Karpas-422 (cell line): ENCODE measurements around the gene BBOF1. TPM values are rescaled to one million over a fixed set of nuclear protein-coding genes. Genes with fewer than 3 reads are reported as not detected.
A peak's percentile ranks its signal among the peaks of the same experiment; 100 is the strongest.

Experiments used
- DNase-seq: peaks from one replicate; pipeline ENCODE4 v3.0.0-alpha.2; 2015
- H2AFZ ChIP-seq: fragments of 200-600 bp; sonication (generic); 2 replicates; pipeline ENCODE4 v1.6.1; 2014; ENCODE audit warnings: antibody characterized with exemption, low read length, mixed read lengths
- H3K27ac ChIP-seq: fragments of 200-600 bp; sonication (generic); 2 replicates; pipeline ENCODE4 v1.5.1; 2014; ENCODE audit warnings: mild to moderate bottlenecking, low read length, moderate library complexity
- H3K27me3 ChIP-seq: fragments of 200-600 bp; sonication (generic); 2 replicates; pipeline ENCODE4 v1.6.1; 2014; ENCODE audit warnings: low read length, mixed read lengths
- H3K36me3 ChIP-seq: fragments of 200-600 bp; sonication (generic); 2 replicates; pipeline ENCODE4 v1.6.1; 2014; ENCODE audit warnings: low read length, mixed read lengths; ENCODE audit not compliant: insufficient read depth
- H3K4me1 ChIP-seq: fragments of 200-600 bp; sonication (generic); 2 replicates; pipeline ENCODE4 v1.6.1; 2014; ENCODE audit warnings: mild to moderate bottlenecking, low read length, mixed read lengths
- H3K4me2 ChIP-seq: fragments of 200-600 bp; sonication (generic); 2 replicates; pipeline ENCODE4 v1.6.1; 2014; ENCODE audit warnings: low read length, low read depth, mild to moderate bottlenecking; ENCODE audit not compliant: poor library complexity, severe bottlenecking
- H3K4me3 ChIP-seq: fragments of 200-600 bp; sonication (generic); 2 replicates; pipeline ENCODE4 v1.5.1; 2014; ENCODE audit warnings: mild to moderate bottlenecking, antibody characterized with exemption, low read length, mixed read lengths
- H3K79me2 ChIP-seq: fragments of 200-600 bp; sonication (generic); 2 replicates; pipeline ENCODE4 v1.6.1; 2014; ENCODE audit warnings: mild to moderate bottlenecking, low read length, mixed read lengths
- H3K9ac ChIP-seq: fragments of 200-600 bp; sonication (generic); 2 replicates; pipeline ENCODE4 v1.6.0; 2014; ENCODE audit warnings: low read length
- H3K9me2 ChIP-seq: fragments of 200-600 bp; sonication (generic), shearing (Covaris generic); replicated peaks from 2 replicates; pipeline ENCODE4 v1.6.0; 2014; ENCODE audit warnings: mild to moderate bottlenecking, low read length, moderate library complexity; ENCODE audit not compliant: insufficient read depth
- H3K9me3 ChIP-seq: fragments of 300-700, 200-600 bp; sonication (generic); 2 replicates; pipeline ENCODE4 v1.6.1; 2014; ENCODE audit warnings: low read length, mixed read lengths
- H4K20me1 ChIP-seq: fragments of 200-600 bp; sonication (generic); 2 replicates; pipeline ENCODE4 v1.6.1; 2014; ENCODE audit warnings: mild to moderate bottlenecking, antibody characterized with exemption, low read length, low read depth; ENCODE audit not compliant: insufficient read depth
- total RNA-seq: library from RNA; depleted of rRNA; stranded (reverse); fragments of >200 nt; shearing (Covaris generic); gene quantifications from 2 replicates; pipeline ENCODE4 v1.2.3, GENCODE V29; 2014; ENCODE audit warnings: low replicate concordance

The BBOF1 gene
- total RNA-seq, 1 experiment from 2014 or later: 6.1 TPM

DNA sequence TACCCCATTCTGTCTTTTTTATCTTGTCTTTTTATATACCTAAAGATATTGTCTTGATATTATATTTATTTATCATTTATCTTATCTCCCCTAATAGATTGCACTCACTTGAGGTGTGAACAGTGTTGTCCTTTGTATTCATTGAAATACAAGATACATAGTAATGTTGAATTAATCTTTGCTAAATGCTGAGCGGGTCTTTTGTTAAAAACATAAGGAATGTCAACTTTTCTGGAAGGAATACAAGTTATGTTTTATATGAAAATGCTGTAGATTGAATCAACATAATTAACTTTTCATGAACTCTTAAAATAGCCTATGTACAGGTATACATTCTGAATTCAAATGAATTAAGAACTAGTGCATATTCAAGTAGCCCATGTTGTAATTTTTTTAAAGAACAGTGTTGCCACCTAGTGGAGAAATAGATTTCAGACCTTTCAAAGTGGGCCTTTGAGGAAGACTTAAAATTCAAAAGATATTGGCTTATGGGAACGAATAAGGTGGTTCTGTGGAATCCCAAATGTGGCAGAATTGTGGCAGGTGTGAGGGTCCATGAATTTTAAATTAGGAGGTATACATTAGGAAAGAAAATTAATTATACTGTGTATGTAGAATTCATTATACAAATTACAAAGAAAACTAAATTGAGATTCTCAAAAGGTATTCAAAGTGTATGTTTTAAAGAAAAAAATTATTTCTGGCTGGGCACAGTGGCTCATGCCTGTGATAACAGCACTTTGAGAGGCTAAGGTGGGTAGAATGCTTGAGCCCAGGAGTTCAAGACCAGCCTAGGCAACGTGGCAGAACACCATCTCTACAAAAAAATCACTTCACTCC is 19.1 kb downstream of the BBOF1 start:
- Histone ChIP-seq H3K4me2 (no peak overlapping the region), H3K36me3 (no peaks in the 10 kb centered on the region), H2AFZ (no peak overlapping the region), H3K9me2 (no peaks in the 10 kb centered on the region), H3K79me2 (no peaks in the 10 kb centered on the region), H3K9ac (no peak overlapping the region), H3K27ac (no peak overlapping the region), H4K20me1 (no peaks in the 10 kb centered on the region), H3K9me3 (no peaks in the 10 kb centered on the region), H3K27me3 (no peaks in the 10 kb centered on the region), H3K4me3 (no peak overlapping the region), H3K4me1 (no peaks in the 10 kb centered on the region)
- peak; percentile 89 for DNase-seq

DNA sequence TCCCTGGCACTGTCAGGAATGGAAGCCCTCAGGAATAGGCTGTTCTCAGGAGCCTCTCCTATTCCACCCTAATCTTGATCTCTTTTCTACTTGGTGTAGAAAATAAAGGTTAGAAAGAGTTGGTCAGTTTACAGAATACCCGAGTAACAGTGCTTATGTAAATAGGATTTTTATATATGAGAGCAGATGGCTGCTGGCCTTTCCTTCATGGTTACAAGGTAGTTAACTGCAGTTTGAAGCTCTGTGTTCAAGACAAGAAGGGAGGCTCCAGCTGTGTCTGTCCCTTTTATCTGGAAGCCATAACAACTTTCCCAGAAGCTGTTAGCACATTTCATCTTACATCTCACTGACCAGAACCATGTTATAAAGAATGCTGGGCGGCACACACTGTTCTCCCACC is 23.1 kb downstream of the BBOF1 start:
- Histone ChIP-seq H3K27ac (no peak overlapping the region), H3K4me1 (no peaks in the 10 kb centered on the region), H4K20me1 (no peaks in the 10 kb centered on the region), H2AFZ (no peak overlapping the region), H3K9me3 (no peaks in the 10 kb centered on the region), H3K36me3 (no peaks in the 10 kb centered on the region), H3K79me2 (no peaks in the 10 kb centered on the region), H3K27me3 (no peaks in the 10 kb centered on the region), H3K9me2 (no peaks in the 10 kb centered on the region), H3K9ac (no peak overlapping the region), H3K4me3 (no peak overlapping the region), H3K4me2 (no peak overlapping the region)
- no peak for DNase-seq

DNA sequence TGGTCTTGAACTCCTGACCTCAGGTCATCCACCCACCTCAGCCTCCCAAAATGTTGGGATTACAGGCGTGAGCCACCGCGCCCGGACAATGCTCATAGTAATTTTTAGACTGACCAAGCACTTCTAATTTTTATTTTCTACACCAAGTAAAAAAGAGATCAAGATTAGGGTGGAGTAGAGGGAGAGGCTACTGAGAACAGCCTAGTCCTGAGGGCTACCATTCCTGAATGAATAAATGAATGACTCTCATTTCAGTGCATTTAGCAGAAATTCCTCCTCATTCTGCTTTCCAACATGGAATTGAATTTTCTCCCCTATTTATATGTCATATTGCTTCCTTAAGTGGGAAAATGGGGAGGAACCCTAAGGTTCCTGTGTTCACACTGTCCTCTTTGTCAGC is 26.4 kb downstream of the BBOF1 start:
- no peaks in the 10 kb centered on the region for H3K36me3 ChIP-seq
- H2AFZ ChIP-seq: no peak overlapping the region
- H3K79me2 ChIP-seq: no peaks in the 10 kb centered on the region
- no peaks in the 10 kb centered on the region for H4K20me1 ChIP-seq
- H3K4me1 ChIP-seq: peaks cover 10% of the 10 kb centered on the region
- H3K27ac ChIP-seq: no peak overlapping the region
- H3K27me3 ChIP-seq: no peaks in the 10 kb centered on the region
- no peak overlapping the region for H3K4me2 ChIP-seq
- no peak overlapping the region for H3K4me3 ChIP-seq
- H3K9me3 ChIP-seq: no peaks in the 10 kb centered on the region
- no peak for DNase-seq
- no peak overlapping the region for H3K9ac ChIP-seq
- H3K9me2 ChIP-seq: no peaks in the 10 kb centered on the region

DNA sequence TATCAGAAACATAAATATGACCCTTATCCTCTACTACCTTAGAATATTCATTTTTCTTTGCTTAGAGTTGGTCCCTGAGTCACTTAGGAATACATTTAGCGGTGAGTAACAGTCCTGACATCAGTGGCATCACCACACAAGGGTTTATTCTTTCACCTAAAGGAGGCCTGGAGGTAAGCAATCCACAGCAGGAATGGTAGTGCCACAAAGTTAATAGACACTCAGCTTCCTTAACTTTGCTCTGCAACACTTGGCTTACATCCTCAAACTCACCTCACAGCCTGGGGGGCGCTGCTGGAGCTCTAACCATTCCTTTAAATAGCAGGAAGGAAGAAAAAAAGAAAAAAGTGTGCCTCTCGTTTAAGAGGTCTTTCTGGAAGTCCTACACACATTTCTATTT is 29.1 kb downstream of the BBOF1 start:
- Histone ChIP-seq H4K20me1 (no peaks in the 10 kb centered on the region), H3K4me3 (no peak overlapping the region), H2AFZ (no peak overlapping the region), H3K27me3 (no peaks in the 10 kb centered on the region), H3K9me3 (no peaks in the 10 kb centered on the region), H3K9ac (no peak overlapping the region), H3K27ac (no peak overlapping the region), H3K36me3 (no peaks in the 10 kb centered on the region), H3K9me2 (no peaks in the 10 kb centered on the region), H3K4me2 (no peak overlapping the region), H3K79me2 (no peaks in the 10 kb centered on the region), H3K4me1 (peaks cover 11% of the 10 kb centered on the region)
- DNase-seq: no peak

DNA sequence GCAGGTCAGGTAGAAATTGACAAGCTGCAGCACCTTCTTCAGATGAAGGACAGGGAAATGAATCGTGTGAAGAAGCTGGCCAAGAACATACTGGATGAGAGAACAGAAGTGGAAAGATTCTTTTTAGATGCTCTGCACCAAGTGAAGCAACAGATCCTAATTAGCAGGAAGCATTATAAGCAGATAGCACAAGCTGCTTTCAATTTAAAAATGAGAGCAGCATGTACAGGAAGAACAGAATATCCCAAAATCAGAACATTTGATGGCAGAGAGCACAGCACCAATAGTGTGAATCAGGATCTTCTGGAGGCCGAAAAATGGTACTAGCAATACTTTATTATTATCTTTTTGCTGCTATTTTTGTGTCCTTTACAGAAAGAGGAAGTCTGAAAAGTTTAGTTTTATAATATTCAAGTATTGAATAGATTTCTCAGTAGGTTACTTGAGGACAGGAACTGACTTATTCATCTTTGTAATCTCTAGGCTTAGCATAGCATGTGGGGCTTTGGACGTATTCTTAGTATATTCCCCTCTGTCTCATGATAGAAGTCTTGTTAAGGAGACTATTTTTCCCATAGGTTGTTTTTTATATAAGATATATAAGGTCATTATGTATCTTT is 30.8 kb downstream of the BBOF1 start:
- peak overlapping the region; percentile 31 for H3K4me2 ChIP-seq
- H3K79me2 ChIP-seq: no peaks in the 10 kb centered on the region
- H3K9me2 ChIP-seq: no peaks in the 10 kb centered on the region
- H2AFZ ChIP-seq: 0 out of 2 replicates have a peak overlapping the region, but pooled peaks have one; percentile 17
- H3K9ac ChIP-seq: no peak overlapping the region
- H3K36me3 ChIP-seq: no peaks in the 10 kb centered on the region
- no peak overlapping the region for H3K4me3 ChIP-seq
- no peaks in the 10 kb centered on the region for H3K27me3 ChIP-seq
- H4K20me1 ChIP-seq: no peaks in the 10 kb centered on the region
- no peak overlapping the region for H3K27ac ChIP-seq
- peaks cover 11% of the 10 kb centered on the region for H3K4me1 ChIP-seq
- H3K9me3 ChIP-seq: no peaks in the 10 kb centered on the region
- peak; percentile 75 for DNase-seq

DNA sequence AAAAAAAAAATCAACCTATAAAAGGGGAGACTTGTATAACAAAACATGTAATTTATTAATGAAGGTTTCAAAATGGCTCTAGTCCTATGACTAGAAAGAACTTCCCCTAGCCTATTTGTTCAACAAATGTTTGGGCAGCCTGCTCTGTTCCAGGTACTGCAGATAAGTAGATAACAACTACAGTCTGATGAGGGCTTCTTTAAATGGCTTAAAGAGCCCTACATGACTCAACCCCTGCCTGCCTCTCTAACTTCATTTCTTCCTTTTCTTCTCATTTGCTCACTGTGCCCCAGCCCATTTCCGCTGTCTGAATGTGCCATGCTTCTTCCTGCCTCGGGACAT is 43.6 kb downstream of the BBOF1 start:
- DNase-seq: no peak
- no peak overlapping the region for H3K4me3 ChIP-seq
- H4K20me1 ChIP-seq: no peaks in the 10 kb centered on the region
- no peak overlapping the region for H2AFZ ChIP-seq
- H3K9me3 ChIP-seq: no peaks in the 10 kb centered on the region
- no peaks in the 10 kb centered on the region for H3K9me2 ChIP-seq
- no peaks in the 10 kb centered on the region for H3K27me3 ChIP-seq
- no peaks in the 10 kb centered on the region for H3K4me1 ChIP-seq
- H3K9ac ChIP-seq: no peak overlapping the region
- no peak overlapping the region for H3K27ac ChIP-seq
- no peak overlapping the region for H3K4me2 ChIP-seq
- H3K79me2 ChIP-seq: no peaks in the 10 kb centered on the region
- H3K36me3 ChIP-seq: peaks cover 7% of the 10 kb centered on the region

DNA sequence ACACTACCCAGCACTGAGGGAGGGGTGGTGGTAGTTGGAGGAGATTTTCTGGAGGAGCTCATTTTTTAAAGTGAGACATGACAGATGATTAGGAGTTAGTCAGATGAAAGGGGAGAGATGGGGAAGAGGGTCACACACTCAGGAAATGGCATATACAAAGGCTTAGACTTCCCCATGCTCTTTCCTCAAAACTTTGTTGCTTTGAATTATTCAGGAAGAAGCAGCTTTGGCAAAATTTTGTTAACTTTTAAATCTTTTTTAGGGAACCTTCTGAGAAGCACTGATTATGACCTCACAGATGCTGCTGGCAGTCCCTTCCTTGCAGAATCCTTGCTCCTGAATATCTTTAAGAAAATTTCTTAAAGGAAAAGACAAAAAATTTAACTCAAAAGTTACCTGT is 45.3 kb downstream of the BBOF1 start:
- no peak for DNase-seq
- no peaks in the 10 kb centered on the region for H4K20me1 ChIP-seq
- no peak overlapping the region for H3K4me3 ChIP-seq
- H3K9me3 ChIP-seq: no peaks in the 10 kb centered on the region
- H3K27ac ChIP-seq: no peak overlapping the region
- no peaks in the 10 kb centered on the region for H3K4me1 ChIP-seq
- no peak overlapping the region for H3K9ac ChIP-seq
- no peaks in the 10 kb centered on the region for H3K79me2 ChIP-seq
- no peak overlapping the region for H3K4me2 ChIP-seq
- no peaks in the 10 kb centered on the region for H3K27me3 ChIP-seq
- peaks cover 7% of the 10 kb centered on the region for H3K36me3 ChIP-seq
- H2AFZ ChIP-seq: no peak overlapping the region
- no peaks in the 10 kb centered on the region for H3K9me2 ChIP-seq

DNA sequence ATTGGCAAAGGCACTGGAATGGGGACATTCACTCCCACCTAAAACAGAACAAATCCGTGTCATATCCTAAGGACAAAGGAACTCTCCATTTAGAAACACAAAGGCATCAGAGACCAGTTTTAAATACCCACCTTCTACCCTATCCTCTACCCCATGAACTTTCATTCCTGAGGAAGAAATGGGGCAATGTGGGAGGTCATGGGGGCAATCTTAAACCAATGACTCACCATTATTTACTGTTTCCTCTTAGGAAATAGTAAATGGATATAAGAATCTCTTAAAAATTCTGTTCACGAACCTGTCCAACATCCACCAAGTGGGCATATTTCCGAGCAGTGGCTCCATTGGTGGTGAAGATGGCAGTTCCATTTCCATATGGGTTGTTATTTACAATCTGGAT is 45.7 kb downstream of the BBOF1 start:
- Histone ChIP-seq H3K4me1 (no peaks in the 10 kb centered on the region), H3K27me3 (no peaks in the 10 kb centered on the region), H3K9me3 (no peaks in the 10 kb centered on the region), H3K9me2 (no peaks in the 10 kb centered on the region), H3K4me3 (no peak overlapping the region), H3K79me2 (no peaks in the 10 kb centered on the region), H3K4me2 (no peak overlapping the region), H3K9ac (no peak overlapping the region), H3K27ac (no peak overlapping the region), H2AFZ (no peak overlapping the region), H3K36me3 (peaks cover 7% of the 10 kb centered on the region), H4K20me1 (no peaks in the 10 kb centered on the region)
- DNase-seq: no peak
